HG02571 (cell line): Measurements from ENCODE around the gene NFATC2.

Source experiments
- ATAC-seq: cut with Tn5 transposase; IDR thresholded peaks from one replicate; pipeline ENCODE4 v1.9.1; 2021; ENCODE audit warnings: mild to moderate bottlenecking, moderate library complexity; ENCODE audit not compliant: unreplicated experiment

NFATC2 gene

GRCh38 chr20:51437182-51437924 is 105.2 kb downstream of the NFATC2 start:
- ATAC-seq, result no peak

DNA sequence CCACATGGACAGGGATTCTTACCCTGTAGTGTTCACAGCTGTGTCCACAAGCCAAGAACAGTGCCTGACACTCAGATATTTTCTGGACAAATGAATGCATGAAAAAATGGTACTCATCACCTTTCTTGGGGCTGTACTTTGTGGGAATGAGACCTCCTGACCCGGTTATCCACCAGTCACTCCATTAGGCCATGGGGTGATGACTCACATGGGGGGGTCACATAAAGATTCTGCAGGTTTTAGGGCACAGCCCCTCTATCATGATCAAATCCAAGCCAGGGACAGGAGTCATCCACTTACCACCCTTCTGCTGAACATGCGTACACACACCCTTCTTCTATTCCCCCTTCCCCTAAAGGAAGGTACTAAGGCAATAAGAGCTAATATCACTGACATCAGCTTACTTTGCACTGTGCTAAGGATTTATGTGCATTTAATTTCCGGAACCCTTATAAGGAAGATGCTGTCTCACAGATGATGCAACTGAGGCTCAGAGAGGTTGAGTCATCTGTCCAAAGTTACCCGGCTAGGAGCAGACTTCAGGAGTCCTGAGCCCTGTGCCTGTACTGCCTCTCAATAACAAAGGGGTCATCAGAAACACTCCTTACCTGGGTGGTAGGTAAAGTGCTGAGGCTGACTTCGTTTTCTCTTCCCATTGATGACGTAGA is 107.8 kb downstream of the NFATC2 start:
- no peak for ATAC-seq

GRCh38 chr20:51434026-51434425 is 108.5 kb downstream of the NFATC2 start:
- no peak for ATAC-seq

DNA sequence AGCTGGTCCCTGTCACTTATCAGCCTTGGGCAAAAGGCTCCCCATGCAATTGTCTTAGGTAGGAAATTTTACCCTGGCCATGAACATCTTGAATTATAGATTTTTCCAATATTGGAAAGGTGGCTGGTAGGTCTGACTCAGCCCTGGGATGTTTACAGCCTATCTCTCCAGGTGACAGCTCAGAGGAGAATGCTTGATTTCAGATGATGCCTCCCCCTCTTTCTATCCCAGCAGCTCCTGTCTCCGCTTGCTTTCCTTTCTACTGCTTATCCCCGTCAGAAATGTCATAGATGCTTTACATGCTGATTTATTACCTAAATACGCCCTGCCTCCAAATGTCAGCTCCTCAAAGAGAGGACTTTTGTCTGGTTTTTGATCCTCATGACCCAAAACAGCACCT is 109.6 kb downstream of the NFATC2 start:
- no peak for ATAC-seq

GRCh38 chr20:51432251-51432784 is 110.2 kb downstream of the NFATC2 start:
- no peak for ATAC-seq

- no peak for ATAC-seq
Measured at GRCh38 chr20:51431321-51431720, 111.2 kb downstream of the NFATC2 start.

GRCh38 chr20:51430198-51430950 is 112.1 kb downstream of the NFATC2 start:
- ATAC-seq, result no peak

DNA sequence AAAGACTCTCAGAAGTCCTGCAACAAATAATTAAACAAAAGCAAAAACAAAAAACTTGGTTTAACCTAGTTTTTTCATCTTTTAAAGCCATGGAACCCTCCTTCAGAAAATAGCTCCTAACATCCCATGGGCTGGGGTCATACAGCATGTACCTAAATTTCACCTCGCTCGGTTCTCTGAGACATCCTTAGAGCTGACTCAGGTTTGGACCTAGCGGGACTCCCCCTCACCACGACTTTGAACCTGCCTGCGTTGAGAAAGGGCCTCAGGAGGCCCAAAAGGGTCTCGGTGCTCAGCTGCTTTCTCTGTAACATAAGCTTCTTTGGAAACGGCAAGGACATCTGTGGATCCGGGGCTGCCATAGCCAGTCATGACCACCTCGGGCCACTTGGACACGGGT is 112.8 kb downstream of the NFATC2 start:
- no peak for ATAC-seq

GRCh38 chr20:51429144-51429482 is 113.4 kb downstream of the NFATC2 start:
- no peak for ATAC-seq

DNA sequence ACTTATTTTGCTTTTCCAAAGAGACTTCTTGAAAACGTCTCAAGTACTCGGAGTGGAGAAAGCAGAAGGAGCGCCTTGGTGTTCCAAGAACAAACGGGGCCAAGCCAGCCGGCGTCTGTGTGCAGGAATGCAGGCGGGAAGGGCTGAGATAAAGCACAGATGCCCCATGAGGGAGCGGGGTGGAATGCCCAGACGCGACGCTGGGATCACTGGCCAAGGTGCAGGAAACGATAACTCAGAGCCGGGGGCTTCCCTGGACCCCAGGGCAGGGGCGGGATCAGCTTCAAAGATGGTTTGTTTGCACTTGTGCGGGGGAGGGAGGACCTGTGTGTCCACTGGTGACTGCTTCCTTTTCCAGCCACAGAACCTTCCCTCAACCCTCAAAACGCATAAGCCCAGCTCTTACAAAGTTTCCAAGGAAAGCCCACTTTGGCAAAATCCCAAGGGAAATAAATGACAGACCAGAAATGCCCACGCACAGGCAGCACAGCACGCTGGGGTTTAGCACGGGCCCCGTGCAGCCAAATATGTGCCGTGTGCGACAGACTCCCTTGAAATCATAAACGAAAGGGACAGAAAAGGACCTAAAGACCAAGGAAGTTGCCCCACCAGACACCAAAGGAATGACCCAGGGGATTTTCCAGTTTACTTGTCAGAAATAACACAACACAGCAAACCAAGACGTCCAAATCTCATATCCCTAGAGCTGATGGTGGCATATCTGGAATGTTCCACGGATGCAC is 113.9 kb downstream of the NFATC2 start:
- no peak for ATAC-seq

DNA sequence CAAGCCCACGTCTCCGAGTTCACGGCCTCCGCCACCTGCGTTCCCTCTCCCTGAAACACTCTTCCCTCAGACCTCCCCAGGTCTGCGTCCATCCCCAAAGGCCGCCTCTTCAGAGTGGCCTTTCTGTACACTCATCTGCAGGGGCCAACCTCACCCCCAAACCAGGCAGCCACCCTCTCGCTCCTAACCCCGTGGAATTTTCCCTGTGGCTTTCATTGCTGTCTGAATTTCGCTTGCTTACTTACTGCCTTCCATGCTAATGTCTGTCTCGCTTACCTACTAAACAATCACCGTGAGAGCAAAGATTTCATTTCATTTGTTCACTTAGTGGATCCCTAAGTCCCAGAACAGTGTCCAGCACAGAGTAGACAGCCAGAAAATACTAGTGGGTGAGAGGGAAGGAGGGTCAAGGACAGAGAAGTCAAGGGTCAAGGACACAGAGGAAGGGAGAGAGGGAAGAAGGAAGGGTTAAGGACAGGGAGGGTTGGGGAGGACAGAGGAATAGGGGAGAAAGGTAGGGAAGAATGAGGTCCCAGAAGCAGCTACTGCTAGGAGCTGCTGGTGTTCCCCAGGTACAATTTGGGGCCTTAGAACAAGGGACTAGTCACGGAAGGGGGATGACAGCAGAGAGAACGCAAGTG is 114.7 kb downstream of the NFATC2 start:
- no peak for ATAC-seq

- ATAC-seq, result no peak
Measured at GRCh38 chr20:51426718-51427650, 115.5 kb downstream of the NFATC2 start.

DNA sequence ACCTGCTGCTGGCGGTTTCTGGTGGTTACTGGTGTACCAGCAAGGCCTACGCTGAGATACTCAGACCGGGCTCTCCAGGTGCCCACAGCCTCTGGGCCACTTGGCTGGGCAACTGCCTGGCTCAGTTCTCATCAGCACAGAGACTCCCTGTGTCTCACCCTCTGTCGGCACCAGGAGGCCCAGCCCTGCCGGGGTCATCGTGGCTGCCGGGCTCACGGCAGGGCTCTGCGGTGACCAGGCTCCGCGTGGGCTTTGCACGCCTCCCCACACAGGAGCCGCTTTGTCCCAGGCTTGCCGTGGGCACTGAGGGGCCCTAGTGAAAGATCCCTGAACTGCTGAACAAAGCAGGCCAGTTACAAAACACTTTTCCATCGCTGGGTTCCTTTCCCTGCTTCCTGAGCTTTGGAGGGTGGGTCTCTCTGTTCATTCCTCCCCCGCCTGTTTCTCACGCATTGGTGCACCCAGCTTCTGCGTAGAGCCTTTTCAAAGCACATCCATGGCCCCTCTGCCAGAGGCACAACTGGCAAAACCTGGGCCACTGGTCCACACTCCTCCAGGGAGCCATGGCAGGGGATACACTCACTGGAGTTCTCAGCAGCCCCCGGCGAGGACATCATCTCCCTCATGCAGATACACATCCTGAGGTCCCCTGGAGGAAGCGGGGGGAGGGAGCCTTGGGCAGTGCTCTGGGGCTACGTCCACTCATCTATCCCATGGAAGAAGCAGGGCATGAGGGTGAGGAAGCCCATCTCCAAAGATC is 117.0 kb downstream of the NFATC2 start:
- no peak for ATAC-seq

GRCh38 chr20:51424270-51425117 is 118.0 kb downstream of the NFATC2 start:
- no peak for ATAC-seq

- ATAC-seq, result no peak
Measured at GRCh38 chr20:51423810-51424209, 118.7 kb downstream of the NFATC2 start.

- peak; percentile 63 for ATAC-seq
Measured at GRCh38 chr20:51423290-51423667, 119.2 kb downstream of the NFATC2 start.

- ATAC-seq, result no peak
Measured at GRCh38 chr20:51422514-51423289, 119.8 kb downstream of the NFATC2 start.
